ENCODE results near the gene INPP5F. TPM values are rescaled to one million over a fixed set of nuclear protein-coding genes. Genes with fewer than 3 reads are reported as not detected.

Gene INPP5F
- polyA plus RNA-seq, 1 donor (not counting 4 experiments of a cell fraction or from before 2014, with no cell fraction given): 21.1 TPM

DNA sequence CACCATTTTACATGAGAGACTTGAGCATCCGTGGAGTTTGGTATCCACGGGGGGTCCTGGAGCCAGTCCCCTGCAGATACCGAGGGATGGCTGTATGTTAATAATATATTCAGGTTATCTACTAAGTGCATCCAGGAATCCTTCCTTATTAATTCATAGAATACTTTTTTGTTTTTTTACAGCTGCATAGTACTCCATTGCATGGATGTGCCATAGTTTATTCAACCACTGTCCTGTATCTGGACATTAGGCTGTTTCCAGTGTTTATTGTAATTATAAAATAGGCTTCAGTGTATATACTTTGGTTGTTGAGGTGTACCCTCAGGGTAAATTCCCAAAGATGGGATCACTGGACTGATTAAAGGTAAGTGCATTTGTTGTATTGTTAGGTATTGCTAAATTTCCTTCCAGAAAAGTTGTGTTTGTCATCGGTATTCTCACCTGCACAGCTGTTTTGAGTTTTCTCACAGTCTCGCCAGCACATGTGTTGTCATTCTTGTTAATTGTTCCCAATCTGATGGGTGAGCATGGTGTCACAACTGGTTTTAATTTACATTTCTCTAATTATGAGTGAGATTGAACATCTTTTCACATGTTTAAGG lies 55.1 kb downstream of the INPP5F start:
- no peak overlapping the region for H3K27ac ChIP-seq (ENCODE audit: control insufficient read depth, insufficient read depth, low read length)
- H3K4me1 ChIP-seq (ENCODE audit: control insufficient read depth, extremely low read depth, insufficient read depth, low read length): peaks cover 3% of the 10 kb centered on the region
- DNase-seq (ENCODE audit: low read depth, low spot score): no peak
- H4K20me1 ChIP-seq (ENCODE audit: control insufficient read depth, extremely low read depth, insufficient read depth, low read length): no peaks in the 10 kb centered on the region
- no peaks in the 10 kb centered on the region for H3K9me3 ChIP-seq (ENCODE audit: control insufficient read depth, low read depth, low read length)
- FAIRE-seq: no peak
- H3K9ac ChIP-seq (ENCODE audit: control insufficient read depth, extremely low read depth, insufficient read depth, low read length): no peak overlapping the region
- no peaks in the 10 kb centered on the region for H3K27me3 ChIP-seq (ENCODE audit: control insufficient read depth, extremely low read depth, insufficient read depth, low read length)
- H3K4me2 ChIP-seq (ENCODE audit: control insufficient read depth, extremely low read depth, insufficient read depth, low read depth, low read length): no peak overlapping the region
- H3K4me3 ChIP-seq (ENCODE audit: control insufficient read depth in 2 of 3, extremely low read depth in 1 of 3, insufficient read depth in 2 of 3, low read depth in 1 of 3, low read length in 3 of 3): no peak overlapping the region
- H3K36me3 ChIP-seq (ENCODE audit: control insufficient read depth in 2 of 2, extremely low read depth in 1 of 2, insufficient read depth in 2 of 2, low read length in 2 of 2): no peaks in the 10 kb centered on the region
- TF ChIP-seq EZH2 (IDR thresholded peaks at IDR 0.05; ENCODE audit: low read length): no peak
- TF ChIP-seq, protein P1, sequence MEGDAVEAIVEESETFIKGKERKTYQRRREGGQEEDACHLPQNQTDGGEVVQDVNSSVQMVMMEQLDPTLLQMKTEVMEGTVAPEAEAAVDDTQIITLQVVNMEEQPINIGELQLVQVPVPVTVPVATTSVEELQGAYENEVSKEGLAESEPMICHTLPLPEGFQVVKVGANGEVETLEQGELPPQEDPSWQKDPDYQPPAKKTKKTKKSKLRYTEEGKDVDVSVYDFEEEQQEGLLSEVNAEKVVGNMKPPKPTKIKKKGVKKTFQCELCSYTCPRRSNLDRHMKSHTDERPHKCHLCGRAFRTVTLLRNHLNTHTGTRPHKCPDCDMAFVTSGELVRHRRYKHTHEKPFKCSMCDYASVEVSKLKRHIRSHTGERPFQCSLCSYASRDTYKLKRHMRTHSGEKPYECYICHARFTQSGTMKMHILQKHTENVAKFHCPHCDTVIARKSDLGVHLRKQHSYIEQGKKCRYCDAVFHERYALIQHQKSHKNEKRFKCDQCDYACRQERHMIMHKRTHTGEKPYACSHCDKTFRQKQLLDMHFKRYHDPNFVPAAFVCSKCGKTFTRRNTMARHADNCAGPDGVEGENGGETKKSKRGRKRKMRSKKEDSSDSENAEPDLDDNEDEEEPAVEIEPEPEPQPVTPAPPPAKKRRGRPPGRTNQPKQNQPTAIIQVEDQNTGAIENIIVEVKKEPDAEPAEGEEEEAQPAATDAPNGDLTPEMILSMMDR (optimal IDR thresholded peaks at IDR 0.05 in 1 of 3, IDR thresholded peaks at IDR 0.05 in 1 of 3, conservative IDR thresholded peaks at IDR 0.05 in 1 of 3; ENCODE audit: extremely low read depth in 1 of 3, insufficient read depth in 2 of 3, low read length in 3 of 3): no peak
- no peaks in the 10 kb centered on the region for H3K9me1 ChIP-seq (ENCODE audit: control insufficient read depth, extremely low read depth, insufficient read depth, low read length)
- dilution Hi-C loops (cut with MboI; ENCODE audit: extremely low pct_ligation_motif_present, low sequenced_read_pairs): no loop called here
- H3K79me2 ChIP-seq (ENCODE audit: control insufficient read depth, insufficient read depth, low read length): peaks cover 2% of the 10 kb centered on the region
- H2AFZ ChIP-seq (ENCODE audit: control insufficient read depth, low read length): no peak overlapping the region

DNA sequence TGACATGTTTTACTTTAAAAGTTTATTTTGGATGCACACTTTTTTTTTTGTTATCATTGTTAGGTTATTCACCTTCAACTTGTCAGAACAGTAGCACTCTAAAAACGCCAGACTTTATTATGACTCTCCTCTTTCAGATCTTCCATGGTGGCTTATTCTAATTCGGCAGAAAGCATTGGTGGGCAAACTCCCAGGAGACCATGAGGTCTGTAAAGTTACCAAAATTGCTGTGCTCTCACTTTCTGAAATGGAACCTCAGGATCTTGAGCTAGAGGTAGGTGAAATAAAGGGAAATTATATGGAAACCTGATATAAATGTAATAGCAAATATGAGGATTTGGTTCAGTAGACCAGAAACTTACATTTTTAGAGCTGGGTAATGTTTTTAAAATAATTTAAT lies 55.6 kb downstream of the INPP5F start:
- no peak for TF ChIP-seq EZH2 (IDR thresholded peaks at IDR 0.05; ENCODE audit: low read length)
- TF ChIP-seq, protein P1 (optimal IDR thresholded peaks at IDR 0.05 in 1 of 3, IDR thresholded peaks at IDR 0.05 in 1 of 3, conservative IDR thresholded peaks at IDR 0.05 in 1 of 3; ENCODE audit: extremely low read depth in 1 of 3, insufficient read depth in 2 of 3, low read length in 3 of 3): no peak
- H3K9me1 ChIP-seq (ENCODE audit: control insufficient read depth, extremely low read depth, insufficient read depth, low read length): no peaks in the 10 kb centered on the region
- dilution Hi-C loops (cut with MboI; ENCODE audit: extremely low pct_ligation_motif_present, low sequenced_read_pairs): no loop called here
- no peaks in the 10 kb centered on the region for H4K20me1 ChIP-seq (ENCODE audit: control insufficient read depth, extremely low read depth, insufficient read depth, low read length)
- no peak overlapping the region for H3K4me3 ChIP-seq (ENCODE audit: control insufficient read depth in 2 of 3, extremely low read depth in 1 of 3, insufficient read depth in 2 of 3, low read depth in 1 of 3, low read length in 3 of 3)
- no peak overlapping the region for H3K27ac ChIP-seq (ENCODE audit: control insufficient read depth, insufficient read depth, low read length)
- no peak overlapping the region for H2AFZ ChIP-seq (ENCODE audit: control insufficient read depth, low read length)
- peaks cover 2% of the 10 kb centered on the region for H3K79me2 ChIP-seq (ENCODE audit: control insufficient read depth, insufficient read depth, low read length)
- no peaks in the 10 kb centered on the region for H3K36me3 ChIP-seq (ENCODE audit: control insufficient read depth in 2 of 2, extremely low read depth in 1 of 2, insufficient read depth in 2 of 2, low read length in 2 of 2)
- DNase-seq (ENCODE audit: low read depth, low spot score) (no peak), FAIRE-seq (no peak)
- H3K4me2 ChIP-seq (ENCODE audit: control insufficient read depth, extremely low read depth, insufficient read depth, low read depth, low read length): no peak overlapping the region
- H3K4me1 ChIP-seq (ENCODE audit: control insufficient read depth, extremely low read depth, insufficient read depth, low read length): peaks cover 3% of the 10 kb centered on the region
- no peak overlapping the region for H3K9ac ChIP-seq (ENCODE audit: control insufficient read depth, extremely low read depth, insufficient read depth, low read length)
- H3K27me3 ChIP-seq (ENCODE audit: control insufficient read depth, extremely low read depth, insufficient read depth, low read length): no peaks in the 10 kb centered on the region
- H3K9me3 ChIP-seq (ENCODE audit: control insufficient read depth, low read depth, low read length): no peaks in the 10 kb centered on the region
